A673 (cell line): ENCODE data around the gene RALGPS1. TPM values are rescaled to one million over a fixed set of nuclear protein-coding genes. Genes with fewer than 3 reads are reported as not detected.

Source experiments
- BruUV-seq: library from RNA; stranded (reverse); fragments of 400-500 nt; replicated peaks from 2 replicates; lab custom pipeline; 2021; lab: Mats Ljungman, UMichigan
- CTCF ChIA-PET: fragments of 300-600 bp; sonication (Branson Sonifier 250); formaldehyde crosslinking; loops from one replicate; lab custom pipeline; 2022; ENCODE audit warnings: antibody characterized with exemption; lab: Charles Lee
- POLR2A ChIA-PET: fragments of 300-600 bp; sonication (Branson Sonifier 250); formaldehyde crosslinking; loops from one replicate; lab custom pipeline; 2022; ENCODE audit warnings: antibody characterized with exemption; ENCODE audit not compliant: low non-redundant PET; lab: Charles Lee
- DNase-seq: peaks from one replicate; pipeline ENCODE4 v3.0.0-alpha.2; 2015; ENCODE audit warnings: low spot score
- H3K27ac ChIP-seq: fragments of 200-600 bp; sonication (generic); 2 replicates; pipeline ENCODE4 v1.5.1; 2016; ENCODE audit warnings: mixed run types, low read depth, mild to moderate bottlenecking, mixed read lengths, antibody characterized with exemption, low read length; ENCODE audit not compliant: poor library complexity, severe bottlenecking
- H3K27me3 ChIP-seq: fragments of 200-600 bp; sonication (generic); replicated peaks from 2 replicates; pipeline ENCODE4 v1.6.1; 2017; ENCODE audit warnings: mixed run types, low read depth, mild to moderate bottlenecking, mixed read lengths, antibody characterized with exemption, low read length; ENCODE audit not compliant: insufficient read depth, poor library complexity
- H3K36me3 ChIP-seq: fragments of 200-600 bp; sonication (generic); 2 replicates; pipeline ENCODE4 v1.6.1; 2016; ENCODE audit warnings: mixed run types, mild to moderate bottlenecking, mixed read lengths, antibody characterized with exemption, low read length; ENCODE audit not compliant: insufficient read depth, poor library complexity, severe bottlenecking
- H3K4me1 ChIP-seq: fragments of 200-600 bp; sonication (generic); 2 replicates; pipeline ENCODE4 v1.6.1; 2017; ENCODE audit warnings: mixed run types, mild to moderate bottlenecking, mixed read lengths, antibody characterized with exemption, low read length; ENCODE audit not compliant: insufficient read depth, poor library complexity, severe bottlenecking
- H3K4me3 ChIP-seq: fragments of 200-600 bp; sonication (generic); 2 replicates; pipeline ENCODE4 v1.5.1; 2016; ENCODE audit warnings: low read depth, mixed run types, mild to moderate bottlenecking, mixed read lengths, low read length; ENCODE audit not compliant: poor library complexity, severe bottlenecking
- H3K9me3 ChIP-seq: fragments of 200-600 bp; sonication (generic); 2 replicates; pipeline ENCODE4 v1.6.1; 2016; ENCODE audit warnings: mixed run types, low read depth, mild to moderate bottlenecking, mixed read lengths, antibody characterized with exemption, low read length; ENCODE audit not compliant: poor library complexity, severe bottlenecking
- CTCF ChIP-seq: fragments of 300-800, 200-600 bp; sonication (generic); conservative IDR thresholded peaks from 2 replicates; pipeline ENCODE4 v1.5.1; 2017; ENCODE audit warnings: low read depth, mild to moderate bottlenecking, antibody characterized with exemption, low read length, moderate library complexity, mixed read lengths
- EZH2 ChIP-seq: fragments of 200-600 bp; sonication (generic); IDR thresholded peaks from 2 replicates; pipeline ENCODE4 v1.6.1; 2017; ENCODE audit warnings: borderline replicate concordance, low read depth, mild to moderate bottlenecking, mixed read lengths, antibody characterized with exemption, low read length; ENCODE audit not compliant: poor library complexity, severe bottlenecking
- intact Hi-C: fragments of 100-400 bp; cut with micrococcal nuclease; formaldehyde crosslinking; loops from one replicate; pipeline ENCODE4 v1.10.0; 2022; ENCODE audit not compliant: unreplicated experiment
- total RNA-seq: library from RNA; stranded (reverse); gene quantifications from 2 replicates; pipeline ENCODE4 v1.2.3, GENCODE V29; 2021

RALGPS1 gene
- total RNA-seq, 1 experiment from 2014 or later, result 3.9 TPM

DNA sequence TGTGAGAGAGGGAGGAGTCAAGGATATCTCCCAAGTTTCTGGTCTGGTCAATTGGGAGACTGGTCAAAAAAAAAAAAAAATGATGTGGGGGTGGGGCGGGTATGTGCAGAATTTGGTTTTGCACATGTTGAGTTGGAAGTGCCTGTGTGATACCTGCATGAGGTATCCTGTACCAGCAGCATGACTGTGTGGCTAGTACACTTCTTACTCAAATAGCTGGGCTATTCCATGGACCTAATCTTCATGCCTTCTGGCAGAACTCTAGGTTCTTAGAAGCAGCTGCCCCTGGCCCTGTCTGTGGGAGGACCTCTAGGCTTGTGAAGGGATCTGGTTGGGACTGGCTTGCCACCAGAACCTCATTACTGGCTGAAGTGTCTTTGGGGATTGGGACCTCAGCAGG lies 93.5 kb downstream of the RALGPS1 start:
- Histone ChIP-seq H3K27ac (no peak overlapping the region), H3K4me3 (no peak overlapping the region), H3K36me3 (no peaks in the 10 kb centered on the region), H3K9me3 (no peaks in the 10 kb centered on the region), H3K4me1 (no peaks in the 10 kb centered on the region), H3K27me3 (no peaks in the 10 kb centered on the region)
- ChIA-PET CTCF (no interaction called here), POLR2A (no interaction called here)
- TF ChIP-seq EZH2 (no peak), CTCF (no peak)
- no TSS peak for BruUV-seq
- DNase-seq, result no peak
- intact Hi-C loops, result no loop called here

- BruUV-seq, result no TSS peak
Observed at GRCh38 chr9:127011772-127012171, 97.2 kb downstream of the RALGPS1 start.

DNA sequence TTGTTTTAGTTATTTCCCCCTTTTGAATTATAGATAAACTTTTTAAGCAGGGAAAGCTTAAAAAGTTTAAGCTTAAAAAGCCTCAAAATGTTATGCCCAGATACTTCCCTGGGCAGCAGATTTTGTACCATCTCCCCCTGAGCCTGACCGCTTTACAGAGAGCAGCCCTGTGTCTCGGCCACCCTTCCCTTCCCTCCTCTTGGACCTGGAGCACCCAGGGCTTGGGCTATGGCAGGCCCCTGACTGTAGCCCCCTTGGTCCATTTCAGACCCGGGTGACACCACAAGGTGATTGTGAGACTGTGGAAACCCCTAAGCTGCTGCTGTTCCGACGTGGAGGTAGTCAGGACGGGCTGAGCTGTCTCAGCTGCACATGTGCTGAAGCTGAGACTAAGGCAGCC lies 97.7 kb downstream of the RALGPS1 start:
- POLR2A ChIA-PET, result no interaction called here
- Histone ChIP-seq H3K27ac (no peak overlapping the region), H3K9me3 (no peaks in the 10 kb centered on the region), H3K36me3 (no peaks in the 10 kb centered on the region), H3K27me3 (no peaks in the 10 kb centered on the region), H3K4me3 (no peak overlapping the region), H3K4me1 (no peaks in the 10 kb centered on the region)
- intact Hi-C loops, result no loop called here
- no peak for TF ChIP-seq CTCF
- TF ChIP-seq EZH2, result no peak
- BruUV-seq, result no TSS peak
- CTCF ChIA-PET, result no interaction called here
- DNase-seq, result no peak

More at GRCh38 chr9:127011772-127012171, 97.2 kb downstream of the RALGPS1 start:
- H3K36me3 ChIP-seq, result no peaks in the 10 kb centered on the region
- intact Hi-C loops, result no loop called here
- H3K9me3 ChIP-seq, result no peaks in the 10 kb centered on the region
- ChIA-PET POLR2A (no interaction called here), CTCF (no interaction called here)
- H3K27me3 ChIP-seq, result no peaks in the 10 kb centered on the region
- no peak for DNase-seq
- H3K4me1 ChIP-seq, result no peaks in the 10 kb centered on the region
- no peak overlapping the region for H3K4me3 ChIP-seq
- H3K27ac ChIP-seq, result no peak overlapping the region
- no peak for TF ChIP-seq CTCF
- TF ChIP-seq EZH2, result no peak
